RPMI8226 (cell line): ENCODE data around the gene HIGD2A.
A peak's percentile ranks its signal among the peaks of the same experiment; 100 is the strongest.

Experiments used
- DNase-seq: peaks from one replicate; pipeline ENCODE4 v3.0.0-alpha.2; 2015

HIGD2A gene

DNA sequence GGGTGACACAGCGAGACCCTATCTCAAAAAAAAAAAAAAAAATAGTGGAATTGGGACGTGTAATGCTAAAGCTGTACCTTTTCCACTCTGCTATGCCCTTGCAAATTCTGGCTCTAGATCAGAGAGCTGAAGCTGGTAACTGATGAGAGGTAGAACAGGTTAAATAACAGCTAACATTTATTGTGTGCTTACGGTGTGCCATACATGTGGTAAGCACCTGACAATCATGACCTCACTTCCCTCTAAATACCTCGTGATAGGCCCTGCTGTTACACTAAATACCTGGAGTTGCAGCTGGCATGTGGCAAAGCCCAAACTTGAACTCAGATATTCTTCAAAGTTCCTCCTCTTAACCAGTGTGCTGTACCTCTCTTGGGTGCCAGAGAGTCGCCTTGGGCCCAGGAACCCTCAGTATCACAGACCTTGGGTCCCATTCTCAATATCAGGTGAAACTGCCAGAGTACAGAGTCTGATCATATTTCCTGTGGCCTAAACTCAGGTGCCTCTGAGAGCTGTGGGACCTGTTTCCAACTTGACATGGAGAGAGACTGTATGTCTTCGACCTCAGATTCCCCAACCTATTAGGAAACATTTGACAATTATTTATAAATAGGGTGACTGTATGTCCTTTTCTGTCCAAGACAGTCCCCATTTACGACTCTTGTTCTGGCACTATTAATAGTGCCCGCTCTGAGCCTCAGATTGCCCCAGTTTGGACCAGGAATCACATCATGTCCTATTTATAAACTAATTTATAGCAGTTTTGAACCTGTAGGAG is 18.4 kb upstream of the HIGD2A start:
- DNase-seq, result no peak

DNA sequence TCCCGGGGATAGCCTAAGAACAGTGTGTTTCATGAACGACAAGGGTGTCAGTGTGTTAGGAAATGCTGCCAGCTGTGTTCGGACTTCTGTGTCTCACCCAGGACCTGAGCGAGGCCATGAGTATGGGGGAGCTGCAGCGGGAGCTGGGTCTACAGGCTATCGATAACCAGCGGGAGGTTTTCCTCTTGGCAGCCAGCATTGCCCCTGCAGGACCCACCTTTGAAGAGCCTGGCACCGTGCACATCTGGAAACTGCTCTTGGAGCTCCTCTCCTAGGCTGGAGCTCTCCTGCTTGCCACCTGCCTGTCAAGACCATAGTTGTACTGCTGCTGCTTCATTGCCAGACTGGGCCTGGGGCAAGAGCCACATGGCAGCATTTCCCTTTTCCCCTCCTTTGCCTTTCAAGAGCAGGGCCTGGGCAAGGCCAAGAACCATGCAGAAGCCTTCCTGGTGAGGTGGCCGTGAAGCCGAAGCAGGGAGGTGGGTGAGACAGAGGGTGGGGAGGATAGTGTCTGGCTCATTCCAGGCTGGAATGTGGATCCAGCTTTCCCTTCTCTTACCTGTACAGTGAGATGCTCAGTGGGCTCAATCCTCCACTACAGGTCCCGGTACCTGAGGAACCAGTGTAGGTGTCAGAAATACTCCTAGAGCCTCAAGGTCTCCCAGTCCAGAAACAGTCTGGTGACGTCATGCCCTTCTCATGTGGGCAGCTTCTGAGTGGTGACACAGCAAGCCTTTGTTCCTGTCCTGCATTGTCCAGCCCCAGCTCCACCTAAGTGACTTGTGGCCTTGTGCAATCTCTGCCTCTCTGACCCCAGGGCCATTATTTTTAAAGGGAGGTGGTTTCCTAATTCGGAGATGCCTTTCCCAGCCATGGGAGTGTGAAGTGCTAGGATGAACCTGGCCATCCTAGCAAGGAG is 16.7 kb upstream of the HIGD2A start:
- DNase-seq, result no peak

DNA sequence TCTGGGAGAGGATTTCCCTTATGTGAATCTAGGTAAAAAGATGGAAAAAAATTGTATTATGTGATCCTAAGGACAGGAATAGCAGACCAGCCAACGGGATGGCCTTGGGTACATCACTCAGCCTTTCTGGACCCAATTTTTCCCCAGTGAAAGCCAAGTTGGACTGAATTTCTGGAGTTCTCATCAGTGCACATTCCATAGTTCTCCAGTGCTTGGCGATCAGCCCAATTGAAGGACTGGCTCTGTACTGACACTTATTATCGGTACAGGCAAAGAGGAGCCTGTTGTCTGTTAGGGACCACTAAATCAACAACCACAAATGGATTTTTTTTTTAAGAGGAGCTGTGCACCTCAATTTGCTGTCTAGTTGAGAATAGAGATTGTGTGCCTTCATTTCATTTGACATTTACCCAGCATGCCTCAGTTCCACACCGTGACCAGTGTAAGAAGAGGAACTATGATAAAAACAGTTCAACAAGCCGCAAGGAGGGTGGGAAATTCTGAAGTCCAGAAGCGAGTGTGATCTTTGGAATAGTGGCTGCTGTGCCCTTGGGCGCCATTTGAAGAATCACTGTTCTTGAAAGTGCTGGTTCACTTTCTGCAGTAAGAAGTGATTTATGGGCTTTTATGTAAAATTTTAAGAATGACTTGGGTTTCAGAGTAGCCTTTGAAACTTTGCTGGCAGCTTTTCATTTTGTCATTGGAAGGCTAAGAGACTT is 15.3 kb upstream of the HIGD2A start:
- DNase-seq, result no peak

DNA sequence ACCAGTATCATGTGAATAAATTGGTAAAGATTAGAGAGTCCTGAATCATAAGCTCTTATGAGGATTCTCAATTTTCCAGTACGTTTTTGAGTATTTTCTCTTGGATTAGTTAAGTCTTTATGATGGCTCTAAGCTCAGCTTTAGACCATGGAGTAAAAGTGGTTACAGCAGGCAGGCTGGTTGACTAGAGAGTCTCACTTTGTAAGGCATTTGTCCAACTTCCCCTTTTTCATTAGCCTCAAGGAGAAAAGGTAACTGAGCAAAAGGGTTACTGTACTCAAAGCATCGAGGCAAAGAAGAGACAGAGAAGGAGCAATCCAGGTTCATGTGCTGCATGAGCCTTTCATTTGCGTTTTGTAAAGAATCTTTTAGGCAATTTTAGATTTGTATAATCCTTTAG is 8.7 kb upstream of the HIGD2A start:
- peak; percentile 58 for DNase-seq

DNA sequence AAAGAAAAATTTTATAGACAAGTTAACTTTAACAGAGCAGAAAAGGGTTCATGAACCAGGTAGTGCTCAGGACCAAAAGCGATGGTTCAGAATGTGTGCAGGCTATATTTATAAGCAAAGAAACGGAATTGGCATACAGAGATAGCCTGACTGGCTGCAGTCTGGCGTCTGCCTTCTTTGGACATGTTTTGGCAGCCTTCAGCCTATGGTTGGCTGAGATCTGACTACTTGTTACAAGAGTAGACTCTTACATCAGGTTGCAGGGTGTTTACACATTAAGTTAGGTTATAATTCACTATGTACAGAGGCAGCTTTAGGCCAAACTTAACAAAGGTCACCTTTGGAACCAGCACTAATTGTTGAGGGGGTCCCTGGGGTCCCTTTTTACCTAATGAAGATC is 7.1 kb upstream of the HIGD2A start:
- DNase-seq, result no peak

DNA sequence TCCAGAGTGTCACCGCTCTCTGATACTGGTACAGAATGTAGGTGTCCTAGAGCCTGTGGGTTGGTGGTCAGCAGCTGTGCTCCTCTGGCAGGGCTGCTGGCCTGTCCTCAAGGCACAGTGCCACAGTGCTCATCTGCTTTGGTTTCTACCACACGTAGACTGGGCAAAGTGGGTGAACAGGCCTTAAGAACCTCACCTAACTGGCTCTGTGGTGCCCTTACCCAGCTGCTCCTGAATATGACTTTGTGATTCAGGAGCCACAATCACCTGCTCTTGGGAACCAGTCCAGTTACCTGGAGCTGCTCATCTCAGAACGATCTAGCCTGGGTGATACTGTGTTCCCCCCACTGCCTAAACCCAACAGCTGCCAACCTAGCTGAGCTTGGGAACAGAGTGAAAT is 6.6 kb upstream of the HIGD2A start:
- no peak for DNase-seq

DNA sequence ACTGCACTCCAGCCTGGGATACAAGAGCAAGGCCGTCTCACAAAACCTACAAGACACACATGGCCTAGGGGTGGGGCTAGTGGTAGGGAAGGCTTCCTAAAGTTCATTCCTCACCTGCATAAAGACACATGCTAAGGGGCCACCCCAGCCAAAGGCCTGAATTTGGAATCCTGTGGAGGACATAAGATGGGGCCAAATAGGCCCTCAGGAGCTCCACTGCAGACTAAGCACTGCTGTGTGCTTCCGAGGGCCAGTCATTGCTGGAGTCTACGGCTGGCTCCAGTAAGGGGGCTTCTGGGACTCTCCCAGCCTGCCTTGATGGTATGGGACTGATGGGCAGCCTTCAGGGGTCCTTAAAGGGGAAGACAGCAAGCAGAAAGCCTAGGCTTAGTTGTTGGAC is 5.8 kb upstream of the HIGD2A start:
- no peak for DNase-seq

DNA sequence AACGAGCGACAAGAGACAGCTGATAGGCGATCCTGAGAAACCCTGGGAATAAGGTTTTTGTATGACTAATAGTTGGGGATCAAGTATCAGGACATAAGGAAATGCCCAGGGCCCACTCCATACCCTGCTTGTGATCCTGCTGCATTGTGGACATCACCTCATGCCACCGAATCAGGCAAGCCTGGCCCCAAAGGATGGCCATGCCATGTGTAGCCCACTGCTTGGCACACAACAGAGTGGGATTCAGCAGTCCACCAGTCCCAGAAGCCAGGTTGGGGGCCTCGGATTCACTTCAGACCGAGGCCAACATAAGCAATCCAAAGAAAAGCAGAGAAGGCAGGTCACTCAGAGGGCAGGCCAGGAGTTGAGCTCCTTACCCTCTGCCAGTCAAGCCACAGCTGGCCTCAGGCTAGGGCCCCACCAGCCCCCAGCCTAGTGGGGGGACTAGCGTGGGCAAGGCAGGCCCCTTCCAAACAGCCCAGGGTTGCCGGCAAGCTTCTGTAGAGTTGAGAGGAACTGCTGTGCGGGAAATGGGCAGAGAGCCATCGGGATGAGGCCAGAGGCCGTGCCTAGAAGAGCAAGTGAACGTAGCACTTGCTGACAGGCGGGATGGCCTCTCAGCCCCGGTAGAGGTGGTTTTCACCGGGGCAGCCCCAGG is 5.2 kb upstream of the HIGD2A start:
- DNase-seq, result no peak

DNA sequence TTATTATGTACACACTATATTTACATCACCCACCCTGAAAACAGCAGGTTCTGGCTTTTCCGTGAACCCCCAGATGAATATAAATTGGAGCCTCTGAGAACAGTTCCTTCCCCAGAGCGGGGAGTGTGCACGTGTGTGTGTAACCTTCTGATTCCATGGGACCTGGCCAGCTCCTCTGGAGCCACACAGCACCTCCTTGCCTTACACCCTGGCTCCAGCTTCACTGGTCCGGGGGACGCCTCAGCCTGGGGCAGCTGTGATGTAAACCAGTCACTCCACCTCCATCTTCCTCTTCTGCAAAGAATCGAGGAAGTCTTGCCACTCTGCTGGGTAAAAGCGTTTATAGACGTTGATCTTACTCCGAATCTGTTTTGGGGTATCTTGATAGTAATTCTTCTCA is 4.6 kb upstream of the HIGD2A start:
- no peak for DNase-seq

DNA sequence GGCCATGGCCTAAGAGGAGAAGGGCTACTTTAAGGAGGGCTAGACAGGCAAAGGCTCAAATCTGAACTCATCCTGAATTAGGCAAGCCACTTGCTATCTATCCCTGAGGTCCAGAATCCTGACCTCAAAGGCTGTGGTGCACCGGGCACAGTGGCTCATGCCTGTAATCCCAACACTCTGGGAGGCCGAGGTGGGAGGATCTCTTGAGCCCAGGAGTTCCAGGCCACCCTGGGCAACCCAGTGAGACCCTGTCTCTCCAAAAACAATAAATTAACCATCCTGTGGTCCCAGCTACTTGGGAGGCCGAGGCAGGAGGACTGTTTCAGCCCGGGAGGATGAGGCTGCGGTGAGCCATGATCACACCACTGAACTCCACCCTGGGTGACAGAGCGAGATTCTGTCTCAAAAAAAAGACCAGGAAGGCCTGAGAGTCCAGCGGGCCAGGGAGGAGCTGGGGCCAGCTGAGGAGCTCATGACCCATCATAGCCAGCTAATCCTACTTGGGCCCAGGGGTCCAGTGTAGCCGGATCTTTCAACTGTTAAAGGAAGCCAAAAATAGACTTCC is 4.1 kb upstream of the HIGD2A start:
- DNase-seq, result no peak

DNA sequence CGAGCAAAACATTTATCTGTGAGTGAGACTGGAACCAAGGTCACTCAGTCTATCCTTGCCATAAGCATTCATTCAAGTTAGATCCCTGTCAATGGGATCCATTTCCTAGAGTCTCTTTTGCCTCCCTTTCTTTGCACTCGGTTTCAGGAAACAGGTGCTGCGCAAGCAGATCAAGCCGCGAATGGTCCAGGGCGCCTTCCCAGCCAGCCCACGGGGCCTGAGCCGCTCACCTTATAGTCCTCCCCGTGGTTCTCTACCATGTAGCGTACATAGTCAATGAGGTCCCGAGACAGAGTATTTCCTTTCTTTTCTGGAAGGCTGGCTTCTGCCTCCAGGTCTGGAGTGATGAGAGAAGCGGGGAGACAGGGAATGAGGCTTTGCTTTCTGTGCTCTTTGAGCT is 3.6 kb upstream of the HIGD2A start:
- no peak for DNase-seq

DNA sequence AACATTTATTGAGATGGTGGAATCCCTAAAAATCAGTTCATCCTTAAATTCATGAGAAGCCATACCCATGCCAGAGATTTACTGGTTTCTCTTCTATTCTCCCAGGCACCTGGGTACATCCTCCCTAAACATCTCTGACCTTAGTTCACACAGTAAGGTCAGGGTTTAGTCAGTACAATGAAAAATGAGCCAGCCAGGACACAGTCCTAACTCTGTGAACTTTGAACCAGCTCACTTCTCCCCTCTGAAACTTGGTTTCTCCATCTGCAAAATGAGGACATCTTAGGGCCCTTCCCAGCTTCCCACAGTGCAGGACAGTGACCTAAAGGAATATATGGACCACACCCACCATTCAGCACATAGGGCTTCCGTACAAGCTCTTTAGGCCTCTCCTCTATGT is 2.1 kb upstream of the HIGD2A start:
- DNase-seq, result no peak

DNA sequence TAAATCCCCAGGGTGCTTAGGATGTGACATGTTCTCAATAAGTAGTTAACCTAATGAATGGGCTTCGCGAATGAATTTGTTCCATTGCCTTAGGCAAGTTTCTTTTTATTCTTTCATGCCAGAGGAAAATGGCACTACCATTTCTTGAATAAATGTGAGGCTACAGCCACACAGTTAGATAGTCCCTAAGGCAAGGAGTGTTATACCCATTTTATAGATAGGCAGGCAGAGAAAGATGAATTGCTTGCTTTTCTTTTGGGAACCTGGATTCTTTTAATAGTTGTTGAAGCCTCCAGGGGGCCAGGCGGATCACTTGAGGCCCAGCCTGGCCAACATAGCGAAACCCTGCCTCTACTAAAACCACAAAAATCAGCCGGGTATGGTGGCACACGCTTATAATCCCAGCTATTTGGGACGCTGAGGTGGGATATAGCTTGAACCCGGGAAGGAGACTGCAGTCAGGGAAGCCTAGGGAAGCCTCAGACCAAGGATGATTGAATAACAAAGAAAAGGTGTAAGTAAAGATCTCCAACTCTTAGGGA is 1.1 kb upstream of the HIGD2A start:
- DNase-seq, result peak; percentile 33

DNA sequence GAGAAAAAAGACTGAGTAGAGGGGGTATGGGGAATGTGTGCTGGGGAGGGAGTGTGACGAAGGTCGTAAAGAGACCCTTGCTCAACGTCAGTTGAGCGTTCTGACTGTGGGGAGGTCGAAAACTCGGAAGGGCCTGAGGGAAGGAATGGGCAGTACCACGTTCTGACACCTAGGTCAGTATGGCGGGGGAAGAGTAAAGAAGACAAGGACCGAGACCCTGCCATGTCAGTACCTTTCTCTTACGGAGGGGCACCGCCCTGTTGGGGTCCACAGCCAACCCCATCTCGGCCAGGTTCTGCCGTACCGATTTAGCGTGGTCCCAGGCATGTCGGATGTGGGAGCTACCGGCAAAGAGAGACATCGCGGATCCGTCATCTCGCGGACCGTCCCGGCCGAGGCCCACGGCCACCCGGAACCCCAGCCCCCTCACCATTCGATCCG is 528 bp upstream of the HIGD2A start:
- peak; percentile 35 for DNase-seq

DNA sequence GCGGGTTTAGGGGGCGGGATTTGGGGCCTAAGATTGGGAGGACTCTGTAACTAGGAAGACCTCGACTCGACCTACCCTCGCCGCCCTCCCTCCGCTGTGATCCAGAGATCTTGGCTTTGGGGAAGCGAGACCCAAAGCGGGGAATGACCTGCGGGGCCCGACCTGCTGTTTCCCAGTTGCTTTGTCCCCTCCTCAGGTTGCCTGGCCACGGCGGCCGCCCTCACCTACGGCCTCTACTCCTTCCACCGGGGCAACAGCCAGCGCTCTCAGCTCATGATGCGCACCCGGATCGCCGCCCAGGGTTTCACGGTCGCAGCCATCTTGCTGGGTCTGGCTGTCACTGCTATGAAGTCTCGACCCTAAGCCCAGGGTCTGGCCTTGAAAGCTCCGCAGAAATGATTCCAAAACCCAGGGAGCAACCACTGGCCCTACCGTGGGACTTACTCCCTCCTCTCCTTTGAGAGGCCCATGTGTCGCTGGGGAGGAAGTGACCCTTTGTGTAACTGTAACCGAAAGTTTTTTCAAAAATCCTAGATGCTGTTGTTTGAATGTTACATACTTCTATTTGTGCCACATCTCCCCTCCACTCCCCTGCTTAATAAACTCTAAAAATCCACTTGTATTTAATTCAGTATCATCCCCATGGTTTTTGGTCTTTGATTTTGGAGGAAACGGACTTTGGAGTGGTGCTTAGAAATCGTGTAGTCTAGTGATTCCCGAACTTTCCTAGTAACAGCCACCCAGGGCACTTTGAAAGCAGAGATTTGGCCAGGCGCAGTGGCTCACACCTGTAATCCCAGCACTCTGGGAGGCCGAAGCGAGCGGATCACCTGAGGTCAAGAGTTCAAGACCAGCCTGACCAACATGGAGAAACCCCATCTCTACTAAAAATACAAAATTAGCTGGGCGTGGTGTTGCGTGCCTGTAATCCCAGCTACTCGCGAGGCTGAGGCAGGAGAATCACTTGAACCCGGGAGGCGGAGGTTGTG is 878 bp downstream of the HIGD2A start:
- no peak for DNase-seq

DNA sequence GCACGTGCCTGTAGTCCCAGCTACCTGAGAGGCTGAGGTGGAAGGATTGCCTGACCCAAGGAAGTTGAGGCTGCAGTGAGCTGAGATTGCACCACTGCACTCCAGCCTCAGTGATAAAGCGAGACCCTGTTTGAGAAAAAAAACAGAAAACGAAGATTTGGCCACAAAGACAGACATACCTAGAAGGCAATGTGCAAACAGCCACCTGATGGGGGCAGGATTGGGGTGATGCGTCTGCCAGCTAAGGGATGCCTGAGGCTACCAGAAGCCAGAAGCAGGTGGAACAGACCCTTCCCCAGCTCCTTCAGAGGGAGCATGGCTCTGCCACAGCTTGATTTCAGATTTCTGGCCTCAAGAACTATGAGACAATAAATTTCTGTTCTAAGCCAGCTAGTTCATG is 2.9 kb downstream of the HIGD2A start:
- DNase-seq, result no peak

DNA sequence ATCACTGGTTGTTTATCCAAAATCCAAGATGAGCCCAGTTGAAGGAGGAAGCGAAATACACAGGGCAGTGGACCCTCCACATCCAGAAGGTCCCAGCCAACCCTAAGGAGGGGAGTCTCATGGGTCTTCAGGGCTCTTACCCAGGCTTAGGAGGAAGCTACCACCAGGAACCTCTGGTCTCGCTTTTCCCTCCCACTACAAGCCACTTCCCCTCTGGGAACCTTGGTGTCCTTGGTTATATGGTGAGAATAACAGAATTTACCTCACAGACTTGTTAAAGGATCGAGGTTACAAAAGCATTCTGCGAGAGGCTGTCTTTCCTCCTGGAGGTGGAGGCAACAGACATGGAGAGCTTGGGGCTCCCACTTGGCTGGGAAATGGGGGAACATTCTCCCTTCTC is 3.4 kb downstream of the HIGD2A start:
- no peak for DNase-seq

DNA sequence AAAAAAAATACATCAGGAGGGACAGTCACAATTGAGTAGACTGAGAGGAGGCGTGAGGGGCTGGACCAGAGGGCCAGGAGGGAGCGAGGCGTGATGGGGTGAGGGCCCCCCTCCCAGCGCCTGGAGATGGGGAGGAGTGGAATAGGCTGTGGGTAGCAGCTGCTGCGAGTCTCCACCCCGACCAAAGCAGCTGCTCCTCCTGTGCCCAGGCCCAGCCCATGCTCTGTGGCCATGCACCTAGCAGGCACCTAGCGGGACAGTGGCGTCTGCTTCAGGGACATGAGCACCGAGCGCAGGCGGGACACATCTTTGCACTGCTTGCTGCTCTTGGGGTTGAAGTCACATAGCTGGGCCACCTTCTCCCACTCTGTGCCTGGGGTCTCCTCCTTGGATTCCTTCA is 4.0 kb downstream of the HIGD2A start:
- DNase-seq, result no peak

DNA sequence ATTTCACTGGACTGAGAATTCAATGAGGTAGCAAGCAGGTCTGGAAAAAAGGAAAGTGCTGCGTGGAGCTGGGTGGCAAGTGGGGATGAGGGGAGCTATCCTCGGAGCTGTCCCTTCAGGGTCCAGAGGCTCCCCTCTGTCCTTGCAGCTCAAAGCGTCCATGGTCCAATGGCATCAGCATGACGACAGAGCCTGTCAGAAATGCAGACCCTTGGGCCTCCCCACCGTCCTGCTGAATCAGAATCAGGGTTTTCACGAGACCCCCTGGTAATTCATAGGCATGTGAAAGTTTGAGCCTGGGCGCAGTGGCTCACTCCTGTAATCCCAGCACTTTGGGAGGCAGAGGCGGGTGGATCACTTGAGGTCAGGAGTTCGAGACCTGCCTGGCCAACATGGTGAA is 5.5 kb downstream of the HIGD2A start:
- DNase-seq, result no peak

DNA sequence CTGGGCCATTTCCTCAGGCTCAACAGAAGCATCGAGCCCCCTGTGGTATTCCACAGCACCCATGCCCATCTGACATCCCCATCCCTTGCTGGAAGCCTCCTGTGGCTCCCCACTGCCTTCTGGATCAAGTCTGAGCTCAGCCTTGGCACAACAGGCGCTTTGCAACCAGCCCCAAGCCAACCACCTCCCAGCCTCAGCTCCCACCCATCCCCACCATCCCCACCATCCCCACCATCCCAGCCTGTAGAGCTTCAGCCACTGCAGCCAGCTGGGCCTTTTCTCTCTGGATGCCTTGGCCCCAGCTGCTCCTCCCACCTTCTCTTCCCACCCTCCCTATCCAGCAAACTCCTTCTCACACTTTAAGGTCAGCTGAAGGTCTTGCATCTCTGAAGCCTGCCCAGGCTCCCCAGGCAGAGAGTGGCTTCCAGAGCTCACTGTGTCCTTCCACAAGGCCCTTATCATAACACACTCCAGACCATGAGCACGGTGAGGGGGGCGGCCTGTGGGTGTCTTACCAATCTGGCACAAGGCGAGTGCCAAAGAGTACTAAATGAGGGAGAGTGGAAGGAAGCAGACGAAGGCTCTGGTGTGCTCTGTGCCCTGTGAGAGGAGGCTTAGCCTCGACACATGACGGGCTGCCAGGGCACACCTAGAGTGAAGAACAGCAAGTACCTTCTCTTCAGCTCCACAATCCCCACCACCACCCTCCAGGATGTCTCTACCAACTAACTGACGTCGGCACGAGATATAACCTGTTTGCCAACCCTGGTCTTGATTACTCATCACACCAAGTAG is 6.5 kb downstream of the HIGD2A start:
- DNase-seq, result no peak
